Activated CD8-positive, alpha-beta T cell treated with anti-CD3 and anti-CD28 coated beads for 36 hours (primary cell): ENCODE results near the gene FGF6. TPM values are rescaled to one million over a fixed set of nuclear protein-coding genes. Genes with fewer than 3 reads are reported as not detected.

Source experiments
- ATAC-seq: fragments of 200-7000 bp; cut with Tn5 transposase; one replicate; pipeline ENCODE4 v1.10.0; 2021; ENCODE audit warnings: mild to moderate bottlenecking, moderate library complexity
- CTCF ChIA-PET: fragments of 350-600 bp; sonication (Branson Sonifier 250); formaldehyde crosslinking; loops from one replicate; lab custom pipeline; 2021; ENCODE audit warnings: antibody characterized with exemption; lab: Charles Lee
- POLR2A ChIA-PET: fragments of 350-600 bp; sonication (Branson Sonifier 250); formaldehyde crosslinking; loops from one replicate; lab custom pipeline; 2021; ENCODE audit warnings: antibody characterized with exemption; lab: Charles Lee
- DNase-seq: peaks from one replicate; pipeline ENCODE4 v3.0.0-alpha.2; 2020
- H3K27ac Mint-ChIP-seq: one replicate; pipeline ENCODE4 v1.8.0; 2021; ENCODE audit warnings: mild to moderate bottlenecking, mixed read lengths
- H3K27me3 Mint-ChIP-seq: one replicate; pipeline ENCODE4 v1.8.0; 2021; ENCODE audit warnings: mixed read lengths
- H3K36me3 Mint-ChIP-seq: one replicate; pipeline ENCODE4 v1.8.0; 2021; ENCODE audit warnings: low read depth, mixed read lengths
- H3K4me1 Mint-ChIP-seq: one replicate; pipeline ENCODE4 v1.8.0; 2021; ENCODE audit warnings: low read depth, mixed read lengths
- H3K4me3 Mint-ChIP-seq: one replicate; pipeline ENCODE4 v1.8.0; 2021; ENCODE audit warnings: mild to moderate bottlenecking, moderate library complexity, mixed read lengths
- H3K9me3 Mint-ChIP-seq: one replicate; pipeline ENCODE4 v1.8.0; 2021; ENCODE audit warnings: mixed read lengths
- CTCF ChIP-seq: fragments of 200-600 bp; IDR thresholded peaks from one replicate; pipeline ENCODE4 v1.8.0; 2022; ENCODE audit warnings: antibody characterized with exemption, mild to moderate bottlenecking
- intact Hi-C: fragments of 100-400 bp; cut with micrococcal nuclease; formaldehyde crosslinking; loops from one replicate; pipeline ENCODE4 v1.10.0; 2022
- total RNA-seq, 2 experiments: library from RNA; stranded (reverse); gene quantifications; one replicate each; pipeline ENCODE4 v1.2.3, GENCODE V29; 2021

FGF6 gene
- total RNA-seq, 2 experiments from 2014 or later = not detected

- Mint-ChIP-seq H3K9me3 (no peaks in the 10 kb centered on the region), H3K4me3 (no peak overlapping the region), H3K27me3 (no peaks in the 10 kb centered on the region), H3K27ac (no peak overlapping the region), H3K4me1 (no peaks in the 10 kb centered on the region), H3K36me3 (no peaks in the 10 kb centered on the region)
- CTCF ChIA-PET = interaction anchor here (0.8 to 2.1 kb wide), 3 partner anchors 9 to 65 kb away, joined by 3 to 15 read pairs (median 5); no protein-coding TSS in a partner anchor
- no peak for TF ChIP-seq CTCF
- ATAC-seq (no peak), DNase-seq (no peak)
- intact Hi-C loops = no loop called here
- POLR2A ChIA-PET = no interaction called here
Observed at GRCh38 chr12:4431436-4431835, 14.2 kb downstream of the FGF6 start.

- Mint-ChIP-seq H3K9me3 (no peaks in the 10 kb centered on the region), H3K27ac (no peak overlapping the region), H3K27me3 (no peaks in the 10 kb centered on the region), H3K4me1 (no peaks in the 10 kb centered on the region), H3K4me3 (no peak overlapping the region), H3K36me3 (no peaks in the 10 kb centered on the region)
- DNase-seq = no peak
- TF ChIP-seq CTCF = no peak
- POLR2A ChIA-PET = no interaction called here
- intact Hi-C loops = no loop called here
- ATAC-seq = no peak
- CTCF ChIA-PET = interaction anchor here (3.5 kb wide), 1 partner anchor 102 kb away, joined by 26 read pairs; no protein-coding TSS in a partner anchor
Observed at GRCh38 chr12:4424422-4424821, 21.2 kb downstream of the FGF6 start.

GRCh38 chr12:4423528-4424195 lies 22.0 kb downstream of the FGF6 start:
- intact Hi-C loops = no loop called here
- POLR2A ChIA-PET = no interaction called here

GRCh38 chr12:4422985-4423384 lies 22.6 kb downstream of the FGF6 start:
- no peak overlapping the region for H3K4me3 Mint-ChIP-seq
- no peak overlapping the region for H3K27ac Mint-ChIP-seq
- no peaks in the 10 kb centered on the region for H3K9me3 Mint-ChIP-seq
- DNase-seq (no peak), ATAC-seq (no peak)
- no peaks in the 10 kb centered on the region for H3K36me3 Mint-ChIP-seq
- intact Hi-C loops = no loop called here
- POLR2A ChIA-PET = no interaction called here
- H3K4me1 Mint-ChIP-seq = no peaks in the 10 kb centered on the region
- H3K27me3 Mint-ChIP-seq = no peaks in the 10 kb centered on the region
- CTCF ChIA-PET = interaction anchor here (0.8 to 4.1 kb wide), 8 partner anchors 11 to 530 kb away, joined by 3 to 28 read pairs (median 8); no protein-coding TSS in a partner anchor
- TF ChIP-seq CTCF = no peak

More at GRCh38 chr12:4423528-4424195, 22.0 kb downstream of the FGF6 start:
- CTCF ChIA-PET = interaction anchor here (0.8 to 4.1 kb wide), 3 partner anchors 12 to 102 kb away, joined by 3 to 28 read pairs (median 26); no protein-coding TSS in a partner anchor
- no peak for DNase-seq
- Mint-ChIP-seq H3K9me3 (no peaks in the 10 kb centered on the region), H3K27ac (no peak overlapping the region), H3K36me3 (no peaks in the 10 kb centered on the region), H3K27me3 (no peaks in the 10 kb centered on the region), H3K4me3 (no peak overlapping the region), H3K4me1 (no peaks in the 10 kb centered on the region)
- no peak for ATAC-seq
- no peak for TF ChIP-seq CTCF

- ATAC-seq (no peak), DNase-seq (peak; percentile 28)
- Mint-ChIP-seq H3K27ac (no peak overlapping the region), H3K27me3 (peaks cover 5% of the 10 kb centered on the region), H3K36me3 (no peaks in the 10 kb centered on the region), H3K4me3 (no peak overlapping the region), H3K4me1 (no peaks in the 10 kb centered on the region), H3K9me3 (no peaks in the 10 kb centered on the region)
- ChIA-PET POLR2A (no interaction called here), CTCF (interaction anchor here (0.6 to 4.1 kb wide), 39 partner anchors 10 to 536 kb away, joined by 3 to 28 read pairs (median 4); partner anchors contain the start of genes FGF6 and RAD51AP1)
- TF ChIP-seq CTCF = peak; percentile 89
- intact Hi-C loops = loop anchor here (2.0 kb wide), 1 partner anchor 105 kb away; no protein-coding TSS in a partner anchor
Observed at GRCh38 chr12:4421590-4422031, 24.0 kb downstream of the FGF6 start.
